ENCODE data around the gene MEIS1. TPM values are rescaled to one million over a fixed set of nuclear protein-coding genes. Genes with fewer than 3 reads are reported as not detected.
A peak's percentile ranks its signal among the peaks of the same experiment; 100 is the strongest.

Gene MEIS1
- total and polyA plus RNA-seq, 2 donors (not counting 3 experiments of a cell fraction or from before 2014, with no cell fraction given) = 10.0 to 26.5 TPM

DNA sequence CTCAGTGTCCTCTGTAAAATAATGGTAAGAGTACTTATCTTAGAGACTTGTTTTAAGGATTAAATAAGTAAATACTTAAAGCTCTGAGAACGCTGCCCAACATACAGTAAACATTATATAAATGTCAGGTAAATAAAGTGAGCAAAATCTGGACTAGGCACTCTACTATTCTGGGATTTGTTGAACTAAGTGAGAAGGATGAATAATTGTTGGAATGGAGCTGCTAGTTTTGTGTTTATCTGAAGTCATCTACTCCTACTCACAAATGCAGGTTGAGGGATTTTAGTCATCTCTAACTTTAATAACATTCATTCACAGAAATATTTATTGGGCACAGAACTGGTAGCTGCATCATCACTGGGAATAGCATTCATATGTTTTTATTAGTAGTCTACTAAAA, 103.4 kb downstream of the MEIS1 start:
- H3K27me3 ChIP-seq (ENCODE audit: control insufficient read depth in 2 of 2, insufficient read depth in 2 of 2, low read length in 2 of 2) = no peaks in the 10 kb centered on the region
- no peak for TF ChIP-seq EZH2 (IDR thresholded peaks at IDR 0.05; ENCODE audit: borderline replicate concordance, low read depth, low read length, severe bottlenecking)
- ChIA-PET CTCF (interaction anchor here (1.2 kb wide), 2 partner anchors 109 to 386 kb away, joined by 3 read pairs; no protein-coding TSS in a partner anchor), POLR2A (no interaction called here)
- H3K4me3 ChIP-seq (replicated peaks in 1 of 3; ENCODE audit: insufficient read depth in 1 of 3, low read depth in 1 of 3, low read length in 3 of 3) = no peak overlapping the region
- H3K4me1 ChIP-seq (ENCODE audit: control insufficient read depth, extremely low read depth, insufficient read depth, low read length) = no peaks in the 10 kb centered on the region
- H3K9ac ChIP-seq (replicated peaks; ENCODE audit: extremely low read depth, insufficient read depth, low read length) = no peak overlapping the region
- FAIRE-seq (no peak), DNase-seq (ENCODE audit: low read depth, low spot score) (no peak)
- H3K79me2 ChIP-seq (ENCODE audit: control insufficient read depth, insufficient read depth, low read length) = no peaks in the 10 kb centered on the region
- BruUV-seq (replicated peaks) = no TSS peak
- no peak overlapping the region for H2AFZ ChIP-seq (ENCODE audit: low read depth, low read length)
- no peaks in the 10 kb centered on the region for H3K36me3 ChIP-seq (ENCODE audit: control insufficient read depth in 2 of 2, extremely low read depth in 1 of 2, insufficient read depth in 2 of 2, low read length in 2 of 2)
- H3K9me3 ChIP-seq (replicated peaks; ENCODE audit: control insufficient read depth, insufficient read depth, low read length) = no peaks in the 10 kb centered on the region
- H3K27ac ChIP-seq (ENCODE audit: insufficient read depth, low read depth, low read length) = no peak overlapping the region
- dilution Hi-C loops (cut with MboI; ENCODE audit: extremely low pct_ligation_motif_present, low sequenced_read_pairs) (no loop called here), intact Hi-C loops (cut with micrococcal nuclease) (no loop called here)
- H4K20me1 ChIP-seq (replicated peaks; ENCODE audit: control insufficient read depth, extremely low read depth, insufficient read depth, low read length) = no peaks in the 10 kb centered on the region
- H3K9me1 ChIP-seq (replicated peaks; ENCODE audit: control insufficient read depth, extremely low read depth, insufficient read depth, low read length) = no peaks in the 10 kb centered on the region
- H3K4me2 ChIP-seq (ENCODE audit: insufficient read depth, low read length) = no peak overlapping the region

DNA sequence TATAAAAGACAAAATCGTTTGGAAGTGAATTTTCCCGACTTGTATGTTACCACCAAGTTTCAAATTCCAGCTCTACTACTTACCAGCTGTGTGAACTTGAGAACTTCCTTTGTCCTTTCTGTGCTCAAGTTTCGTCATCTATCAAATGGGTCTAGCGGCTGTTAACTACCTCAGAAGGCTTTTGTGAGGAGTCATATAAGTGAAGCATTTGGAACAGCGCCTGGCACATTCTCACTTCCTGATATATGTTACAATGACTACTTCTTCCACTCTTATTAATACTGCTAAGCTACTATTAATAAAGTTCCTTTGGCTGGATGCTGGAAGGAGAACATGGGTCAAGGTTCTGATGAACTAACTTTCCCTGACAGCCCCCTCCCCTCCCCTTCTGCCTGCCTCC, 104.5 kb downstream of the MEIS1 start:
- TF ChIP-seq JUN (IDR thresholded peaks at IDR 0.05; ENCODE audit: borderline replicate concordance, insufficient read depth, insufficient read length, low read depth) (no peak), MYC (IDR thresholded peaks at IDR 0.05; ENCODE audit: low read depth, low read length) (no peak), POLR2A (IDR thresholded peaks at IDR 0.05; ENCODE audit: low read depth, low read length) (no peak), FOS (IDR thresholded peaks at IDR 0.05; ENCODE audit: borderline replicate concordance, insufficient read depth, low read length) (no peak), EZH2 (IDR thresholded peaks at IDR 0.05; ENCODE audit: borderline replicate concordance, low read depth, low read length, severe bottlenecking) (no peak)
- TF ChIP-seq, protein P1, sequence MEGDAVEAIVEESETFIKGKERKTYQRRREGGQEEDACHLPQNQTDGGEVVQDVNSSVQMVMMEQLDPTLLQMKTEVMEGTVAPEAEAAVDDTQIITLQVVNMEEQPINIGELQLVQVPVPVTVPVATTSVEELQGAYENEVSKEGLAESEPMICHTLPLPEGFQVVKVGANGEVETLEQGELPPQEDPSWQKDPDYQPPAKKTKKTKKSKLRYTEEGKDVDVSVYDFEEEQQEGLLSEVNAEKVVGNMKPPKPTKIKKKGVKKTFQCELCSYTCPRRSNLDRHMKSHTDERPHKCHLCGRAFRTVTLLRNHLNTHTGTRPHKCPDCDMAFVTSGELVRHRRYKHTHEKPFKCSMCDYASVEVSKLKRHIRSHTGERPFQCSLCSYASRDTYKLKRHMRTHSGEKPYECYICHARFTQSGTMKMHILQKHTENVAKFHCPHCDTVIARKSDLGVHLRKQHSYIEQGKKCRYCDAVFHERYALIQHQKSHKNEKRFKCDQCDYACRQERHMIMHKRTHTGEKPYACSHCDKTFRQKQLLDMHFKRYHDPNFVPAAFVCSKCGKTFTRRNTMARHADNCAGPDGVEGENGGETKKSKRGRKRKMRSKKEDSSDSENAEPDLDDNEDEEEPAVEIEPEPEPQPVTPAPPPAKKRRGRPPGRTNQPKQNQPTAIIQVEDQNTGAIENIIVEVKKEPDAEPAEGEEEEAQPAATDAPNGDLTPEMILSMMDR (IDR thresholded peaks at IDR 0.05; ENCODE audit: extremely low read depth in 1 of 2, insufficient read depth in 1 of 2, low read depth in 1 of 2, low read length in 2 of 2) = no peak
- Histone ChIP-seq H4K20me1 (replicated peaks; ENCODE audit: control insufficient read depth, extremely low read depth, insufficient read depth, low read length) (no peaks in the 10 kb centered on the region), H3K9me3 (replicated peaks; ENCODE audit: control insufficient read depth, insufficient read depth, low read length) (no peaks in the 10 kb centered on the region), H3K9ac (replicated peaks; ENCODE audit: extremely low read depth, insufficient read depth, low read length) (no peak overlapping the region), H3K27ac (ENCODE audit: insufficient read depth, low read depth, low read length) (no peak overlapping the region), H3K9me1 (replicated peaks; ENCODE audit: control insufficient read depth, extremely low read depth, insufficient read depth, low read length) (no peaks in the 10 kb centered on the region), H2AFZ (ENCODE audit: low read depth, low read length) (no peak overlapping the region), H3K27me3 (ENCODE audit: control insufficient read depth in 2 of 2, insufficient read depth in 2 of 2, low read length in 2 of 2) (no peaks in the 10 kb centered on the region), H3K36me3 (ENCODE audit: control insufficient read depth in 2 of 2, extremely low read depth in 1 of 2, insufficient read depth in 2 of 2, low read length in 2 of 2) (no peaks in the 10 kb centered on the region), H3K79me2 (ENCODE audit: control insufficient read depth, insufficient read depth, low read length) (no peaks in the 10 kb centered on the region), H3K4me1 (ENCODE audit: control insufficient read depth, extremely low read depth, insufficient read depth, low read length) (no peaks in the 10 kb centered on the region), H3K4me2 (ENCODE audit: insufficient read depth, low read length) (no peak overlapping the region), H3K4me3 (replicated peaks in 1 of 3; ENCODE audit: insufficient read depth in 1 of 3, low read depth in 1 of 3, low read length in 3 of 3) (no peak overlapping the region)
- CTCF ChIA-PET = interaction anchor here (1.6 kb wide), 1 partner anchor 14 kb away, joined by 3 read pairs; no protein-coding TSS in a partner anchor
- POLR2A ChIA-PET = no interaction called here
- DNase-seq (ENCODE audit: low read depth, low spot score) (peak; percentile 28), FAIRE-seq (no peak)
- BruUV-seq (replicated peaks) = no TSS peak
- dilution Hi-C loops (cut with MboI; ENCODE audit: extremely low pct_ligation_motif_present, low sequenced_read_pairs) (no loop called here), intact Hi-C loops (cut with micrococcal nuclease) (no loop called here)

All from endothelial cell of umbilical vein (primary cell).